Ovary (tissue), 9 donors: ENCODE measurements around the gene ZZZ3. TPM values are rescaled to one million over a fixed set of nuclear protein-coding genes. Genes with fewer than 3 reads are reported as not detected.

ENCODE experiments used
- DNase-seq, 5 donors: peaks; one replicate each; pipeline ENCODE4 v3.0.0-alpha.2; 2019 to 2020
- H3K27ac ChIP-seq, 2 donors: fragments of 200-600 bp; one replicate each; pipeline versions ENCODE4 v1.5.1 to v1.8.0; 2019 to 2022
- H3K27me3 ChIP-seq: fragments of 200-600 bp; one replicate; pipeline ENCODE4 v1.8.0; 2022
- H3K36me3 ChIP-seq: fragments of 200-600 bp; sonication (generic); one replicate; pipeline ENCODE4 v1.5.1; 2019
- H3K4me1 ChIP-seq: one replicate; pipeline ENCODE4 v1.8.1; 2013; ENCODE audit warnings: mild to moderate bottlenecking, moderate library complexity; ENCODE audit not compliant: insufficient read depth
- H3K4me3 ChIP-seq: fragments of 200-600 bp; sonication (generic); one replicate; pipeline ENCODE4 v1.5.1; 2017
- H3K9me3 ChIP-seq, 2 donors: fragments of 200-600 bp in 1 of 2; sonication (generic) in 1 of 2; one replicate each; pipeline versions ENCODE4 v1.5.1 to v1.8.1; 2013 to 2019; ENCODE audit warnings: mild to moderate bottlenecking in 1 of 2, moderate library complexity in 1 of 2
- EP300 ChIP-seq: sonication (generic); formaldehyde crosslinking; IDR thresholded peaks from one replicate; pipeline ENCODE4 v1.6.1; 2017; ENCODE audit warnings: antibody characterized with exemption
- POLR2A ChIP-seq: fragments of 450-650 bp; IDR thresholded peaks from one replicate; pipeline ENCODE4 v1.6.1; 2017; ENCODE audit warnings: antibody characterized with exemption, mild to moderate bottlenecking, moderate library complexity
- WGBS, 3 donors: extraction: QIAGEN DNeasy Blood & Tissue Kit in 1 of 3; methylation state at CpG; one replicate each; pipeline versions ENCODE4 v1.1.5 to v1.1.7; 2013 to 2017; 5-methylcytosine and 5-hydroxymethylcytosine counted together
- intact Hi-C, 4 donors: fragments of 100-400 bp; cut with DNase I; formaldehyde crosslinking; loops; one replicate each; pipeline versions ENCODE4 v1.11.0 to v1.15.1; 2022 to 2023
- polyA plus RNA-seq, 2 donors: library from polyadenylated mRNA; stranded (reverse); fragments of 200-250 nt in 1 of 2; fragments of 350-450 nt in 1 of 2; fragmentation: Illumina TruSeq in 1 of 2; extraction: RNeasy Lipid Tissue Mini Kit (QIAGEN cat#74804) in 1 of 2; gene quantifications; one replicate each; pipeline ENCODE4 v1.2.3, GENCODE V29; 2013 to 2014
- small RNA-seq: library from RNA; depleted of rRNA; stranded (forward); fragments of <200 nt; gene quantifications from one replicate; pipeline ENCODE3, GENCODE V24; 2016
- total RNA-seq, 7 donors: library from RNA; depleted of rRNA in 2 of 7; stranded (reverse); fragments of >200 nt in 2 of 7; fragmentation: NEBNext Ultra II Directional in 3 of 7; extraction: Animal tissue kit (Norgen Biotek cat#: 25700) in 3 of 7; gene quantifications; one replicate each; pipeline versions ENCODE4 v1.1.0 to v1.2.4, GENCODE V29; 2016 to 2023
- TF ChIP-seq, protein P1 (sequence below), 3 donors: fragments of 450-650 bp in 2 of 3; fragments of 200-600 bp in 1 of 3; IDR thresholded peaks; one replicate each; pipeline versions ENCODE4 v1.5.1 to v1.8.0; 2016 to 2022; ENCODE audit warnings: antibody characterized with exemption in 3 of 3, mild to moderate bottlenecking in 1 of 3
- donor health status: DM: no; HTN: no; CAD: no; lungs with moderate emphysema.
- donor health status: DM: no; HTN: no; CAD: no.
- donor health status: Bipolar disorder and iron deficiency.
- donor health status: DM: yes; HTN: yes; CAD: no.
- donor health status: DM: no; HTN: no; CAD: no.
- donor health status: DM: yes; HTN: yes; CAD: no.

Gene ZZZ3
- total and polyA plus RNA-seq, 9 donors, result 16.6 to 65.4 (median 53.0) TPM

DNA sequence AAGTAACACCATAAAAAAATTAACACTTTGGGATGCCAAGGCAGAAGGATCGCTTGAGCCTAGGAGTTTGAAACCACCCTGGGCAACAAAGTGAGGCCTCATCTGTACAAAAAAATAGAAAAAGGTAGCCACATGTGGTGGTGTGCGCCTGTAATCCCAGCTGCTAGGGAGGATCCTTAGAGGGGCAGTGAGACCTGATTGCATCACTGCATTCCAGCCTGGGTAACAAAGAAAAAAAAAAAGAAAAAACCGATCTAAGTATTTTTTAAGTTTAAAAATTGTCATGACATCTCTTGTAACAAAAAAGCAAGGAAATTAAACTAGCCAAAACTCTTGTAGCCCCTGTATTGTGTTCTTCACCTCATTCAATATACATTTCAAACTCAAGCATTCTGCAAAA lies 39.5 kb downstream of the ZZZ3 start:
- intact Hi-C loops, result no loop called here
- H3K9me3 ChIP-seq, result no peaks in the 10 kb centered on the region
- TF ChIP-seq, protein P1, sequence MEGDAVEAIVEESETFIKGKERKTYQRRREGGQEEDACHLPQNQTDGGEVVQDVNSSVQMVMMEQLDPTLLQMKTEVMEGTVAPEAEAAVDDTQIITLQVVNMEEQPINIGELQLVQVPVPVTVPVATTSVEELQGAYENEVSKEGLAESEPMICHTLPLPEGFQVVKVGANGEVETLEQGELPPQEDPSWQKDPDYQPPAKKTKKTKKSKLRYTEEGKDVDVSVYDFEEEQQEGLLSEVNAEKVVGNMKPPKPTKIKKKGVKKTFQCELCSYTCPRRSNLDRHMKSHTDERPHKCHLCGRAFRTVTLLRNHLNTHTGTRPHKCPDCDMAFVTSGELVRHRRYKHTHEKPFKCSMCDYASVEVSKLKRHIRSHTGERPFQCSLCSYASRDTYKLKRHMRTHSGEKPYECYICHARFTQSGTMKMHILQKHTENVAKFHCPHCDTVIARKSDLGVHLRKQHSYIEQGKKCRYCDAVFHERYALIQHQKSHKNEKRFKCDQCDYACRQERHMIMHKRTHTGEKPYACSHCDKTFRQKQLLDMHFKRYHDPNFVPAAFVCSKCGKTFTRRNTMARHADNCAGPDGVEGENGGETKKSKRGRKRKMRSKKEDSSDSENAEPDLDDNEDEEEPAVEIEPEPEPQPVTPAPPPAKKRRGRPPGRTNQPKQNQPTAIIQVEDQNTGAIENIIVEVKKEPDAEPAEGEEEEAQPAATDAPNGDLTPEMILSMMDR (IDR thresholded peaks at IDR 0.05), result no peak
- TF ChIP-seq EP300 (no peak), POLR2A (no peak)
- H3K27me3 ChIP-seq, result no peaks in the 10 kb centered on the region
- no peaks in the 10 kb centered on the region for H3K36me3 ChIP-seq
- no peak for DNase-seq
- H3K4me1 ChIP-seq, result no peaks in the 10 kb centered on the region
- H3K27ac ChIP-seq, result no peak overlapping the region
- H3K4me3 ChIP-seq, result no peak overlapping the region
- 92 to 98% (median 98%) methylated on average over 3 of the region's 3 CpGs for WGBS, 3 donors

DNA sequence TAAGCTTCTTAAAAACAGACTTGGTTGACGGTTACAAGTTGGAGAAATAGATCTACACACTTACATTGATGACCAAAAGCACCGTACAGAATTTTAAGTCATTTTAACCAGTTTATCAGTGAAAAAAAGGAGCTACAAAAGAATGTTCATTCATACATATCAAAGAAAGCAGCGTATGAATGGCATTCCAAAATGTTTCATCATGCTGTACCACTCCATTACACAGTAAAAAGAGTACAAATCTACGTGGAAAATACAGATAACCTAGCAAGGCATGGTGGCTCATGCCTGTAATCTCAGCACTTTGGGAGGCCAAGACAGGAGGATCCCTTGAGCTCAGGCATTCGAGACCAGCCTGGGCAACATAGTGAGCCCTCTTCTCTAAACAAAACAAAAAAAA lies 40.3 kb downstream of the ZZZ3 start:
- DNase-seq, result no peak
- H3K27ac ChIP-seq, result no peak overlapping the region
- H3K4me3 ChIP-seq, result no peak overlapping the region
- no peaks in the 10 kb centered on the region for H3K9me3 ChIP-seq
- 86 to 92% (median 88%) methylated on average over 5 of the region's 5 CpGs for WGBS, 3 donors
- no peaks in the 10 kb centered on the region for H3K27me3 ChIP-seq
- intact Hi-C loops, result no loop called here
- H3K4me1 ChIP-seq, result no peaks in the 10 kb centered on the region
- H3K36me3 ChIP-seq, result no peaks in the 10 kb centered on the region
- no peak for TF ChIP-seq POLR2A
- TF ChIP-seq, protein P1 (IDR thresholded peaks at IDR 0.05), result no peak

DNA sequence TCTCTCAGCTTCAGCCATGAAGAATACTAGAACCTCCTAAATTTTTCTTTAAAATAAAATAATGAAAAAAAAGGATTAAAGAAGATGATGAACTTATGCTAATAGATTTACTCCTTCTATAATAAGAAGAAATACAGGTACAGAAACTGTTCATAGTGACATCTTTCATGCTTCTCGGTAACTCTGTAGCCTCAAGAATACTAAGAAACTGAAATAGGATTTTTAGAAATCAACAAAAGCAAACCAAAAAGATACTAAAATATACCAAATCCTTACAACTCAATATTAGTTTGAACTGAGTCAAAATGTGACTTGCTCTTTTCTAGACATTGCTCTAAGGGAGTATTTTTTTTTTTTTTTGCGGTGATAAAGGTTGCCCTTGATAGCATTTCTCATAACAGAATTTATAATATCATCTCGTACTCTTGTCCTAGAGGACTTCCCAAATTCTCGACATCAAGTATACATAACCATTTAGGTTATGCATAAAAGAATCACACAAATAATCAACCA lies 42.8 kb downstream of the ZZZ3 start:
- Histone ChIP-seq H3K36me3 (no peaks in the 10 kb centered on the region), H3K27me3 (peaks cover 2% of the 10 kb centered on the region), H3K4me3 (no peak overlapping the region), H3K4me1 (no peaks in the 10 kb centered on the region), H3K27ac (no peak overlapping the region), H3K9me3 (no peaks in the 10 kb centered on the region)
- intact Hi-C loops, result no loop called here
- no peak for DNase-seq
- 87 to 96% (median 94%) methylated on average over 4 of the region's 4 CpGs for WGBS, 3 donors
- TF ChIP-seq POLR2A (no peak), EP300 (no peak)

DNA sequence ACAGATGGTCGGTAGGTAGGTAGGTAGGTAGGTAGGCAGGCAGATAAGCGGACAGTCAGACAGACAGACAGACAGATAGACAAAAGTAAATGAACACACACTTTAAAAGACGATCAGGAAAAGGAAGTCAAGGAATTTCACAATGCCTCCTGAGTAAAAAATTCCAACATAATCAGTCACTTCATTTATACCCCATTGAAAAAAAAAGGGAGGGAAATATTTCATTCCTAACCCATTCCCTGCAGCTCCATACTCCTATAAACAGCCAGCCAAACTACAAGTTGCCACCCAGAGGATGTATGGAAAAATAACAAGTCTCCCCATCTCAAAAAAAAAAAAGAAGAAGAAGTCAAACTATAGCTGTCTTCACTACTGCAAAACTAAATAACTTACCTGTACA lies 43.4 kb downstream of the ZZZ3 start:
- H3K4me3 ChIP-seq, result no peak overlapping the region
- H3K27ac ChIP-seq, result no peak overlapping the region
- H3K9me3 ChIP-seq, result no peaks in the 10 kb centered on the region
- intact Hi-C loops, result no loop called here
- no peak for DNase-seq
- TF ChIP-seq POLR2A (no peak), EP300 (no peak)
- TF ChIP-seq, protein P1 (IDR thresholded peaks at IDR 0.05), result no peak
- H3K4me1 ChIP-seq, result no peaks in the 10 kb centered on the region
- no peaks in the 10 kb centered on the region for H3K36me3 ChIP-seq
- H3K27me3 ChIP-seq, result peaks cover 2% of the 10 kb centered on the region
- WGBS, 3 donors, result 57 to 64% (median 60%) methylated on average over 3 of the region's 3 CpGs

DNA sequence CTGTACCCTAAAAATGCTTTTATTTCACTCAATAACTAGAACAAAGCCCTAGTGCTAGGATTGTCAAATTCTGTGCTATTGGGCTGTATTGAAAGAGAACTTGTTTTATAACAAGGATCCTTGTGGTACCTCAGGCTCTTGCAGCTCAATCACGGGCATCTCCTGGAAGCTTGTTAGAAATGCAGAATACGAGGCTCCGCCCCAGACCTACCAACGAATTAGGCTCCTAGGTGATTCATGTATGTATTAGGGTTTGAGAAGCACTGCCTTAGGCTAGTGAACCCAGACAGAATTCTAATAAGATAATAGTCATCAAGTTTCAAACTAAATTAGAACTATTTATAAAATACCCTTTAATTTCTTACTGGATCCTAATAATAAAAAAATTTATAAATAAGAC lies 45.6 kb downstream of the ZZZ3 start:
- no peak for TF ChIP-seq EP300
- no peak for TF ChIP-seq POLR2A
- TF ChIP-seq, protein P1 (IDR thresholded peaks at IDR 0.05), result no peak
- Histone ChIP-seq H3K4me1 (no peaks in the 10 kb centered on the region), H3K36me3 (no peaks in the 10 kb centered on the region), H3K27ac (no peak overlapping the region), H3K4me3 (no peak overlapping the region), H3K27me3 (peaks cover 2% of the 10 kb centered on the region), H3K9me3 (no peaks in the 10 kb centered on the region)
- WGBS, 3 donors, result 86 to 92% (median 88%) methylated on average over 4 of the region's 4 CpGs
- DNase-seq, result no peak
- intact Hi-C loops, result no loop called here

Small RNAs within 50 kb of the gene (small RNA-seq; reads per million reads assigned to genes)
- not detected for gene RN7SL370P

Other genes starting within 250 kb of the ZZZ3 start
- gene USP33, start 77.2 kb upstream of the ZZZ3 start, total RNA-seq, result 10 to 100 TPM; 46.7 to 63.2 (median 54.2) TPM
- 10 to 100 TPM; 24.0 to 47.2 TPM for gene USP33, start 77.2 kb upstream of the ZZZ3 start, polyA plus RNA-seq
- gene MIGA1, start 97.0 kb upstream of the ZZZ3 start, total RNA-seq, result 10 to 100 TPM; 11.3 to 24.0 (median 19.0) TPM
- gene MIGA1, start 97.0 kb upstream of the ZZZ3 start, polyA plus RNA-seq, result 1 to 10 TPM; 6.5 to 8.7 TPM
- gene NEXN, start 206.0 kb upstream of the ZZZ3 start, total RNA-seq, result 10 to 100 TPM in 3 of 7 donors, 1 to 10 TPM in 4; 2.4 to 21.5 (median 8.7) TPM
- 10 to 100 TPM; 13.3 to 66.2 TPM for gene NEXN, start 206.0 kb upstream of the ZZZ3 start, polyA plus RNA-seq